T-helper 2 cell treated with Interferon-gamma antibody and Interleukin-4, amounts not matched to agents 100 ng/mL and 5 ng/mL, for 36 hours (primary cell): ENCODE measurements around the gene CYB5B. TPM values are rescaled to one million over a fixed set of nuclear protein-coding genes. Genes with fewer than 3 reads are reported as not detected.

ENCODE experiments used
- intact Hi-C: fragments of 100-400 bp; cut with micrococcal nuclease; formaldehyde crosslinking; loops from one replicate; pipeline ENCODE4 v1.15.1; 2023
- total RNA-seq: library from RNA; stranded (reverse); gene quantifications from 2 replicates; pipeline ENCODE4 v1.2.3, GENCODE V29; 2022

Gene CYB5B
- total RNA-seq, 1 donor from 2014 or later = 177 TPM

GRCh38 chr16:69513180-69513966, 89.0 kb downstream of the CYB5B start:
- intact Hi-C loops = no loop called here

- intact Hi-C loops = no loop called here
Measured at GRCh38 chr16:69514356-69514755, 89.9 kb downstream of the CYB5B start.

Other genes with a start within 250 kb of the CYB5B start
- gene SNTB2, start 237.5 kb upstream of the CYB5B start, total RNA-seq = 20.2 and 23.9 TPM in 2 replicates
- 35.8 and 35.9 TPM in 2 replicates for gene VPS4A, start 113.3 kb upstream of the CYB5B start, total RNA-seq
- 12.9 and 13.0 TPM in 2 replicates for gene PDF, start 94.0 kb upstream of the CYB5B start, total RNA-seq
- gene COG8, start 85.1 kb upstream of the CYB5B start, total RNA-seq = 37.1 and 39.0 TPM in 2 replicates
- gene NIP7, start 84.8 kb upstream of the CYB5B start, total RNA-seq = 40.6 and 46.8 TPM in 2 replicates
- 1.8 and 2.0 TPM in 2 replicates for gene TMED6, start 72.8 kb upstream of the CYB5B start, total RNA-seq
- gene TERF2, start 38.6 kb upstream of the CYB5B start, total RNA-seq = 44.8 and 58.2 TPM in 2 replicates
- gene NFAT5, start 141.3 kb downstream of the CYB5B start, total RNA-seq = 26.5 and 28.3 TPM in 2 replicates